ENCODE measurements around the gene NEUROD2.
"Not testable (repeated sequence)": the region's sequence is repeated elsewhere in the genome, so short reads cannot be mapped to it uniquely, and the experiment has no call there.

Gene NEUROD2

GRCh38 chr17:39602533-39603303 lies 5.0 kb downstream of the NEUROD2 start:
- DNase-seq (ENCODE audit: low read depth in 2 of 2) = no peak

GRCh38 chr17:39601758-39602532 lies 5.8 kb downstream of the NEUROD2 start:
- DNase-seq (ENCODE audit: low read depth in 2 of 2) = no peak

GRCh38 chr17:39600997-39601597 lies 6.6 kb downstream of the NEUROD2 start:
- DNase-seq (ENCODE audit: low read depth in 2 of 2) = no peak

- no peak for DNase-seq (ENCODE audit: low read depth in 2 of 2)
These were observed 7.3 kb downstream of the NEUROD2 start for GRCh38 chr17:39600288-39600996.

GRCh38 chr17:39599665-39600231 lies 8.0 kb downstream of the NEUROD2 start:
- DNase-seq (ENCODE audit: low read depth in 2 of 2) = no peak

- no peak for DNase-seq (ENCODE audit: low read depth in 2 of 2)
These were observed 8.6 kb downstream of the NEUROD2 start for GRCh38 chr17:39599004-39599664.

GRCh38 chr17:39598630-39599003 lies 9.1 kb downstream of the NEUROD2 start:
- no peak for DNase-seq (ENCODE audit: low read depth in 2 of 2)

GRCh38 chr17:39598047-39598481 lies 9.7 kb downstream of the NEUROD2 start:
- DNase-seq (ENCODE audit: low read depth in 2 of 2) = no peak

GRCh38 chr17:39597372-39598046 lies 10.2 kb downstream of the NEUROD2 start:
- DNase-seq (ENCODE audit: low read depth in 2 of 2) = no peak

- DNase-seq (ENCODE audit: low read depth in 2 of 2) = no peak
These were observed 11.0 kb downstream of the NEUROD2 start for GRCh38 chr17:39596543-39597267.

- no peak for DNase-seq (ENCODE audit: low read depth in 2 of 2)
These were observed 11.7 kb downstream of the NEUROD2 start for GRCh38 chr17:39595928-39596510.

GRCh38 chr17:39595294-39595693 lies 12.4 kb downstream of the NEUROD2 start:
- no peak for DNase-seq (ENCODE audit: low read depth in 2 of 2)

GRCh38 chr17:39593371-39593770 lies 14.3 kb downstream of the NEUROD2 start:
- no peak for DNase-seq (ENCODE audit: low read depth in 2 of 2)

GRCh38 chr17:39591958-39592954 lies 15.5 kb downstream of the NEUROD2 start:
- no peak for DNase-seq (ENCODE audit: low read depth in 2 of 2)

- DNase-seq (ENCODE audit: low read depth in 2 of 2) = not testable (repeated sequence)
These were observed 17.5 kb downstream of the NEUROD2 start for GRCh38 chr17:39590180-39590579.

- DNase-seq (ENCODE audit: low read depth in 2 of 2) = no peak
These were observed 25.1 kb downstream of the NEUROD2 start for GRCh38 chr17:39582658-39583057.

GRCh38 chr17:39581759-39582085 lies 26.0 kb downstream of the NEUROD2 start:
- no peak for DNase-seq (ENCODE audit: low read depth in 2 of 2)

GRCh38 chr17:39581071-39581758 lies 26.5 kb downstream of the NEUROD2 start:
- no peak for DNase-seq (ENCODE audit: low read depth in 2 of 2)

Data from activated CD4-positive, alpha-beta T cell treated with anti-CD3 and anti-CD28 coated beads for 24 hours (primary cell).